Activated CD8-positive, alpha-beta T cell treated with anti-CD3 and anti-CD28 coated beads for 36 hours (primary cell): ENCODE data around the gene TCF7L2. TPM values are rescaled to one million over a fixed set of nuclear protein-coding genes. Genes with fewer than 3 reads are reported as not detected.

ENCODE experiments used
- ATAC-seq: fragments of 200-7000 bp; cut with Tn5 transposase; one replicate; pipeline ENCODE4 v1.10.0; 2021; ENCODE audit warnings: mild to moderate bottlenecking, moderate library complexity
- CTCF ChIA-PET: fragments of 350-600 bp; sonication (Branson Sonifier 250); formaldehyde crosslinking; loops from one replicate; lab custom pipeline; 2021; ENCODE audit warnings: antibody characterized with exemption; lab: Charles Lee
- POLR2A ChIA-PET: fragments of 350-600 bp; sonication (Branson Sonifier 250); formaldehyde crosslinking; loops from one replicate; lab custom pipeline; 2021; ENCODE audit warnings: antibody characterized with exemption; lab: Charles Lee
- DNase-seq: peaks from one replicate; pipeline ENCODE4 v3.0.0-alpha.2; 2020
- H3K27ac Mint-ChIP-seq: one replicate; pipeline ENCODE4 v1.8.0; 2021; ENCODE audit warnings: mild to moderate bottlenecking, mixed read lengths
- H3K27me3 Mint-ChIP-seq: one replicate; pipeline ENCODE4 v1.8.0; 2021; ENCODE audit warnings: mixed read lengths
- H3K36me3 Mint-ChIP-seq: one replicate; pipeline ENCODE4 v1.8.0; 2021; ENCODE audit warnings: low read depth, mixed read lengths
- H3K4me1 Mint-ChIP-seq: one replicate; pipeline ENCODE4 v1.8.0; 2021; ENCODE audit warnings: low read depth, mixed read lengths
- H3K4me3 Mint-ChIP-seq: one replicate; pipeline ENCODE4 v1.8.0; 2021; ENCODE audit warnings: mild to moderate bottlenecking, moderate library complexity, mixed read lengths
- H3K9me3 Mint-ChIP-seq: one replicate; pipeline ENCODE4 v1.8.0; 2021; ENCODE audit warnings: mixed read lengths
- CTCF ChIP-seq: fragments of 200-600 bp; IDR thresholded peaks from one replicate; pipeline ENCODE4 v1.8.0; 2022; ENCODE audit warnings: antibody characterized with exemption, mild to moderate bottlenecking
- intact Hi-C: fragments of 100-400 bp; cut with micrococcal nuclease; formaldehyde crosslinking; loops from one replicate; pipeline ENCODE4 v1.10.0; 2022
- total RNA-seq, 2 experiments: library from RNA; stranded (reverse); gene quantifications; one replicate each; pipeline ENCODE4 v1.2.3, GENCODE V29; 2021

TCF7L2 gene
- total RNA-seq, 2 experiments from 2014 or later: 1.5 to 1.6 TPM

GRCh38 chr10:112926906-112927688 is 22.9 kb upstream of the TCF7L2 start:
- ATAC-seq: no peak
- ChIA-PET POLR2A (interaction anchor here (0.6 to 0.9 kb wide), 2 partner anchors 40 to 133 kb away, joined by 3 read pairs; no protein-coding TSS in a partner anchor), CTCF (no interaction called here)
- Mint-ChIP-seq H3K27ac (no peak overlapping the region), H3K36me3 (peaks cover 2% of the 10 kb centered on the region), H3K27me3 (no peaks in the 10 kb centered on the region), H3K4me1 (no peaks in the 10 kb centered on the region), H3K9me3 (peaks cover 7% of the 10 kb centered on the region), H3K4me3 (no peak overlapping the region)
- DNase-seq: no peak
- intact Hi-C loops: no loop called here
- no peak for TF ChIP-seq CTCF

- POLR2A ChIA-PET: interaction anchor here (0.9 kb wide), 1 partner anchor 132 kb away, joined by 3 read pairs; no protein-coding TSS in a partner anchor
- peaks cover 7% of the 10 kb centered on the region for H3K9me3 Mint-ChIP-seq
These were observed 22.1 kb upstream of the TCF7L2 start for GRCh38 chr10:112927980-112928379.

GRCh38 chr10:112932658-112933057 is 17.4 kb upstream of the TCF7L2 start:
- Mint-ChIP-seq H3K9me3 (peaks cover 7% of the 10 kb centered on the region), H3K4me1 (no peaks in the 10 kb centered on the region), H3K27me3 (no peaks in the 10 kb centered on the region), H3K27ac (no peak overlapping the region), H3K36me3 (peaks cover 2% of the 10 kb centered on the region), H3K4me3 (no peak overlapping the region)
- CTCF ChIA-PET: no interaction called here
- POLR2A ChIA-PET: no interaction called here
- intact Hi-C loops: loop anchor here (10.0 kb wide), 1 partner anchor 62 kb away; no protein-coding TSS in a partner anchor
- ATAC-seq (no peak), DNase-seq (no peak)
- no peak for TF ChIP-seq CTCF

More at GRCh38 chr10:112927980-112928379, 22.1 kb upstream of the TCF7L2 start:
- no peak overlapping the region for H3K27ac Mint-ChIP-seq
- CTCF ChIA-PET: no interaction called here
- DNase-seq: no peak
- H3K4me3 Mint-ChIP-seq: no peak overlapping the region
- TF ChIP-seq CTCF: no peak
- intact Hi-C loops: no loop called here
- ATAC-seq: no peak
- peaks cover 2% of the 10 kb centered on the region for H3K36me3 Mint-ChIP-seq
- no peaks in the 10 kb centered on the region for H3K27me3 Mint-ChIP-seq
- no peaks in the 10 kb centered on the region for H3K4me1 Mint-ChIP-seq

- ChIA-PET POLR2A (no interaction called here), CTCF (no interaction called here)
- Mint-ChIP-seq H3K36me3 (peaks cover 2% of the 10 kb centered on the region), H3K4me1 (no peaks in the 10 kb centered on the region), H3K4me3 (no peak overlapping the region), H3K27me3 (no peaks in the 10 kb centered on the region), H3K27ac (no peak overlapping the region), H3K9me3 (peaks cover 6% of the 10 kb centered on the region)
- ATAC-seq: no peak
- intact Hi-C loops: loop anchor here (10.0 kb wide), 1 partner anchor 61 kb away; no protein-coding TSS in a partner anchor
- no peak for DNase-seq
- no peak for TF ChIP-seq CTCF
These were observed 15.9 kb upstream of the TCF7L2 start for GRCh38 chr10:112934193-112934592.

GRCh38 chr10:112938808-112939482 is 11.1 kb upstream of the TCF7L2 start:
- no peaks in the 10 kb centered on the region for H3K4me1 Mint-ChIP-seq
- peaks cover 4% of the 10 kb centered on the region for H3K27me3 Mint-ChIP-seq
- CTCF ChIA-PET: no interaction called here
- H3K9me3 Mint-ChIP-seq: no peaks in the 10 kb centered on the region
- ATAC-seq (no peak), DNase-seq (no peak)
- no peak overlapping the region for H3K4me3 Mint-ChIP-seq
- POLR2A ChIA-PET: no interaction called here
- TF ChIP-seq CTCF: no peak
- no peaks in the 10 kb centered on the region for H3K36me3 Mint-ChIP-seq
- H3K27ac Mint-ChIP-seq: no peak overlapping the region
- intact Hi-C loops: loop anchor here (10.0 kb wide), 1 partner anchor 56 kb away; no protein-coding TSS in a partner anchor
